Coronary artery (tissue), 2 donors: ENCODE measurements around the gene ACSL6.

Experiments
- DNase-seq: peaks from one replicate; pipeline ENCODE4 v3.0.0-alpha.2; 2017; ENCODE audit warnings: low spot score
- H3K27ac ChIP-seq, 2 donors: fragments of 200-600 bp; sonication (generic); one replicate each; pipeline ENCODE4 v1.5.1; 2016 to 2019
- H3K4me3 ChIP-seq: fragments of 200-600 bp; sonication (generic); 2 replicates; pipeline ENCODE4 v1.5.1; 2016; ENCODE audit warnings: mild to moderate bottlenecking, moderate library complexity
- TF ChIP-seq, protein P1 (sequence below): fragments of 200-600 bp; sonication (generic); IDR thresholded peaks from one replicate; pipeline ENCODE4 v1.5.1; 2019; ENCODE audit warnings: antibody characterized with exemption

Gene ACSL6

DNA sequence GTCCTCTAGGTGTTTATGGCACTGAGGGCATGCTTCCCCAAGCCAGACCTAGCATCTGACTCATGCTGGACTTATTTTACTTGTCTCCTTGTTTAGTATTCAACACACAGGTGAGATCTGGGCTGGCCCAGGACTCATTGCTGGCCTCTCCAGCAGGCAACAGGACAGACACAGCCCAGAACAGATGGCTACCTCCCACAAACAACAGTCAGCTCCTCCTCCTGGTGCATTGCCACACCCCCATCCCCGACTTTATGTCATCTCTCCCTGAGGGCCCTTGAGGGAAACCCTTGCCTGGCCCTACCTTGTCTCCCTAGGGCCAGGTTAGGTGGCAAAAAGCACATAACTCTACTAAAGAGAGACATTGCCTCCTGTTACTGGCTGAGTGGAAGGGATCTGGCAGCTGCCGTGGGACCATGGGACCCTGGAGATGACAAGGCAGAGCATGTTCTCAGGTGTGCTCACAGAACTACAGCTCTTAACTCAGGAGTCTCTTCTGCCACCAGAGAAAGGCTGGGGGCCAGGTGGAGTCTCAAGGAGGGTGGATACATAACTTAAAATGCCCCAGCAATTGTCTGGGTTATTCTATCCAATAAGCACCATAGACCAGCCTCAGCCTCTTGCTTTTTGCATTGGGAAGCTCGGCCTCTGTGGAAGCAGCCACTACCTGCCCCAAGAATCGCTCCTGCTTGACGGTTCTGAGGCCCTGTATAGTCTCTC lies 2.3 kb downstream of the ACSL6 start:
- Histone ChIP-seq H3K4me3 (no peak overlapping the region), H3K27ac (no peak overlapping the region)
- TF ChIP-seq, protein P1, sequence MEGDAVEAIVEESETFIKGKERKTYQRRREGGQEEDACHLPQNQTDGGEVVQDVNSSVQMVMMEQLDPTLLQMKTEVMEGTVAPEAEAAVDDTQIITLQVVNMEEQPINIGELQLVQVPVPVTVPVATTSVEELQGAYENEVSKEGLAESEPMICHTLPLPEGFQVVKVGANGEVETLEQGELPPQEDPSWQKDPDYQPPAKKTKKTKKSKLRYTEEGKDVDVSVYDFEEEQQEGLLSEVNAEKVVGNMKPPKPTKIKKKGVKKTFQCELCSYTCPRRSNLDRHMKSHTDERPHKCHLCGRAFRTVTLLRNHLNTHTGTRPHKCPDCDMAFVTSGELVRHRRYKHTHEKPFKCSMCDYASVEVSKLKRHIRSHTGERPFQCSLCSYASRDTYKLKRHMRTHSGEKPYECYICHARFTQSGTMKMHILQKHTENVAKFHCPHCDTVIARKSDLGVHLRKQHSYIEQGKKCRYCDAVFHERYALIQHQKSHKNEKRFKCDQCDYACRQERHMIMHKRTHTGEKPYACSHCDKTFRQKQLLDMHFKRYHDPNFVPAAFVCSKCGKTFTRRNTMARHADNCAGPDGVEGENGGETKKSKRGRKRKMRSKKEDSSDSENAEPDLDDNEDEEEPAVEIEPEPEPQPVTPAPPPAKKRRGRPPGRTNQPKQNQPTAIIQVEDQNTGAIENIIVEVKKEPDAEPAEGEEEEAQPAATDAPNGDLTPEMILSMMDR = no peak
- DNase-seq = no peak

GRCh38 chr5:132008163-132008473 lies 3.3 kb downstream of the ACSL6 start:
- no peak overlapping the region for H3K4me3 ChIP-seq
- no peak overlapping the region for H3K27ac ChIP-seq
- no peak for DNase-seq
- TF ChIP-seq, protein P1 = no peak

- TF ChIP-seq, protein P1 = peak; percentile 60
- H3K4me3 ChIP-seq = no peak overlapping the region
- no peak overlapping the region for H3K27ac ChIP-seq
- no peak for DNase-seq
Observed at GRCh38 chr5:132007399-132008162, 3.9 kb downstream of the ACSL6 start.

DNA sequence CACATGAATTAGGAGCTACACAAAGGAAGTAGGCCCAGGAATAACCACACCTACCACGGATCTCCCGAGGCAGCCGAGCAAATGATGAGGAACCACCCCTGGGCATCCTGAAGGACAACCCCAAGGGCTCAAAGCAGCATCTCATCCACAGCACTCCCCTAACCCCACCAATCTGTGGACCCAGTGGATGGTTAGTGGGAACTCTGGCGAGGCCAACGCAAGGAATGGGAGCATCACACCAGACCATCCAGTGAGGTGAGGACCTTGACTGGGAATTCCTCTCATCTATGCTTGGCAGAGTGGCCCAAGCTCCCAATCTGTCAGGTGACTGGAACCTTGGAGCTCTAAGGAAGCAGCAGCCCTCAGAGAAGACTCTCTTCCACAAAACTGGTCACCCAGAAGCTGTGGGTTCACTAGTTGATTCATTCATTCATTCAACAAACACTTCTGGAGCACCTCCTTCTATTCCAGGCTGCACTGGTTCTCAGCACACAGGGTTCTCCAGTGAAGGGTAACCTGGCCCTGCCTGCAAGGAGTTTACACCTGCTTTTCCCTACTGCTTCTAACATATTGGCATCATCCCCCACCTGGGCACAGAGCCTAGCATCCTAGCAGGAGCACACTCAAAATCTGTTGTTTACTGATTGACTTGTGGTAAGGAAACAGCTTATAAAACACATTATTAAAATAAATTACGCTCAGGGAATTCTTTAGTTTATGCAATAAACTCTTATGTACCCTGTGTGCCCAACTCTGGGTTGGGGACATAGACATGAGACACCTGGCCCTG lies 4.9 kb downstream of the ACSL6 start:
- no peak overlapping the region for H3K4me3 ChIP-seq
- H3K27ac ChIP-seq = no peak overlapping the region
- no peak for DNase-seq
- TF ChIP-seq, protein P1 = no peak

GRCh38 chr5:132005591-132005990 lies 5.9 kb downstream of the ACSL6 start:
- H3K27ac ChIP-seq = no peak overlapping the region
- no peak overlapping the region for H3K4me3 ChIP-seq
- TF ChIP-seq, protein P1 = no peak
- DNase-seq = no peak

- H3K4me3 ChIP-seq = no peak overlapping the region
- no peak for DNase-seq
- TF ChIP-seq, protein P1 = no peak
- H3K27ac ChIP-seq = no peak overlapping the region
Observed at GRCh38 chr5:132003982-132004381, 7.5 kb downstream of the ACSL6 start.
